ENCODE data around the gene UGCG.
A peak's percentile ranks its signal among the peaks of the same experiment; 100 is the strongest.
"Not testable (repeated sequence)": the region's sequence is repeated elsewhere in the genome, so short reads cannot be mapped to it uniquely, and the experiment has no call there.

The UGCG gene

DNA sequence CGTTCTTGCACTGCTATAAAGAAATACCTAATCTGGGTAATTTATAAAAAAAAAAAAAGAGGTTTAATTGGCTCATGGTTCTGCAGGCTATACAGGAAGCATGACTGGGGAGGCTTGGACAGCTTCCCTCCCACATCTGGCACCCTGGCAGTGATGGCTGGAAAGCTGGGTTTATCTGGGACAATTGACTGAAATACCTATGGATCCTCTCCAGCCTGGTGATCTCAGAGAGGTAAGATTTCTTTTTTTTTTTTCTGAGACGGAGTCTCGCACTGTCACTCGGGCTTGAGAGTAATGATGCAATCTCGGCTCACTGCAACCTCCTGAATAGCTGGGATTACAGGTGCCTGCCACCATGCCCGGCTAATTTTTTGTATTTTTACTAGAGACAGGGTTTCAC, 22.7 kb upstream of the UGCG start:
- DNase-seq (ENCODE audit: low read depth): peak; percentile 69
- no peak for TF ChIP-seq CTCF (IDR thresholded peaks at IDR 0.05; ENCODE audit: insufficient read depth, low read depth, low read length, missing control alignments)
- H3K4me3 ChIP-seq (ENCODE audit: low read length): no peak overlapping the region

DNA sequence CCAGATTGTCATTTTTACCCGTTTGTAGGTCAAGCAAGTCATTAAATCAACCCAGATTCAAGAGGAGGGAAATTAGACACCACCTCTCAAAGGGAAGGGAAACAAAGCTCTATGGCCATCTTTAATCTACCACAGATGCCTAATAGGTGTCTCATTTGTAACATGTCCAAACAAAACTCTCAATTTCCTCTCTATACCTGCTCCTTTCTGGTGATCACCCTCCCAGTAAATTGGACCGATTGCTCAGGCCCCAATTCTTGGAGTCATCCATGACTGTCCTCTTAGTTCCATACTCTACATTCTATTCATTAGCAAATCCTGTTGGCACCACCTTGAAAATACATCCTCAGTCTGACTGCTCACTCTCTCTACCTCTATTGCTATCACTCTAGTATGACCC, 22.1 kb upstream of the UGCG start:
- peak; percentile 87 for DNase-seq (ENCODE audit: low read depth)
- H3K4me3 ChIP-seq (ENCODE audit: low read length): no peak overlapping the region
- TF ChIP-seq CTCF (IDR thresholded peaks at IDR 0.05; ENCODE audit: insufficient read depth, low read depth, low read length, missing control alignments): no peak

DNA sequence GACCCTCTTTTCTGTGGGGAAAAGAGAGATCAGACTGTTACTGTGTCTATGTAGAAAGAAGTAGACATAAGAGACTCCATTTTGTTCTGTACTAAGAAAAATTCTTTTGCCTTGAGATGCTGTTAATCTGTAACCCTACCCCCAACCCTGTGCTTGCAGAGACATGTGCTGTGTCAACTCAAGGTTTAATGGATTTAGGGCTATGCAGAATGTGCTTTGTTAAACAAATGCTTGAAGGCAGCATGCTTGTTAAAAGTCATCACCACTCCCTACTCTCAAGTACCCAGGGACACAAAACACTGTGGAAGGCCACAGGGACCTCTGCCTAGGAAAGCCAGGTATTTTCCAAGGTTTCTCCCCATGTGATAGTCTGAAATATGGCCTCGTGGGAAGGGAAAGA, 21.3 kb upstream of the UGCG start:
- DNase-seq (ENCODE audit: low read depth); H3K4me3 ChIP-seq (ENCODE audit: low read length): not testable (repeated sequence)

DNA sequence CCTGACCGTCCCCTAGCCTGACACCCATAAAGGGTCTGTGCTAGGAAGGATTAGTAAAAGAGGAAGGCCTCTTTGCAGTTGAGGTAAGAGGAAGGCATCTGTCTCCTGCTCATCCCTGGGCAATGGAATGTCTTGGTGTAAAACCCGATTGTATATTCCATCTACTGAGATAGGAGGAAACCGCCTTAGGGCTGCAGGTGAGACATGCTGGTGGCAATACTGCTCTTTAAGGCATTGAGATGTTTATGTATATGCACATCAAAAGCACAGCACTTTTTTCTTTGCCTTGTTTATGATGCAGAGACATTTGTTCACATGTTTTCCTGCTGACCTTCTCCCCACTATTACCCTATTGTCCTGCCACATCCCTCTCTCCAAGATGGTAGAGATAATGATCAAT, 20.9 kb upstream of the UGCG start:
- not testable (repeated sequence) for DNase-seq (ENCODE audit: low read depth); H3K4me3 ChIP-seq (ENCODE audit: low read length)

DNA sequence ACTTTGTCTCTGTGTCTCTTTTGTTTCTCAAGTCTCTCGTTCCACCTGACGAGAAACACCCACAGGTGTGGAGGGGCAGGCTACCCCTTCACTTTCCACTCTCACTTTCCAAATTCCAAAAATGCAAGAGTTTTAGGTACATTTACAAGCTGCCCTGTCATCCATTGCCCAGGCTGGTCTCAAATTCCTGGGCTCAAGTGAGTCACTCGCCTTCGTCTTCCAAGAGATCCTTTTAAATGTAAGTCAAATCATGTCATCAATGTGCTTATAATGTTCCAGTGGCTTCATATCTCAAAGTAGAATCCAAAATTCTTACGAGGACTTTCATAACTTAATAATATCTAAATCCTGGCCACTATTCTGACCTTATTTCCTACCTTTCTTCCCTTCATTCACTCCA, 20.4 kb upstream of the UGCG start:
- H3K4me3 ChIP-seq (ENCODE audit: low read length): no peak overlapping the region
- no peak for TF ChIP-seq CTCF (IDR thresholded peaks at IDR 0.05; ENCODE audit: insufficient read depth, low read depth, low read length, missing control alignments)
- DNase-seq (ENCODE audit: low read depth): peak; percentile 48

DNA sequence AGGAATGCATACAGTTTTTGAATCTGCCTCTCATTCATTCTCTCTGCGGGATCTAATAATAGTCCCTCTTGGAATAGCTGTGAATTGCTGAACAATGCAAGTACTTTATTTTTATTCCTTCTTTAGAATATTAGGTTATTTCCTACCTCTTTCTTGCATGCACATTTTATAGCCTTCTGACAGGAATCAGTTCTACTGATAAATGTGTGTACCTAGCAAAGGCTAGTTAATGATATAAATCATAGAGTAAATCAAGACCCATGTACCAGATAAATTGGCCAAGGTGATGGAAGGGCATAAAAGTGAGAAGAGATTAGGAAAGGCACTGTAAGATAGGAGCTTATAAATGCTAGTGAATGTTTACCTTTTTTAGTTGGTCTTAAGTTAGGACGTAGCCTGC, 19.2 kb upstream of the UGCG start:
- DNase-seq (ENCODE audit: low read depth): no peak
- TF ChIP-seq CTCF (IDR thresholded peaks at IDR 0.05; ENCODE audit: insufficient read depth, low read depth, low read length, missing control alignments): no peak
- H3K4me3 ChIP-seq (ENCODE audit: low read length): no peak overlapping the region

- H3K4me3 ChIP-seq (ENCODE audit: low read length): no peak overlapping the region
- no peak for DNase-seq (ENCODE audit: low read depth)
- no peak for TF ChIP-seq CTCF (IDR thresholded peaks at IDR 0.05; ENCODE audit: insufficient read depth, low read depth, low read length, missing control alignments)
These were observed 17.7 kb upstream of the UGCG start for GRCh38 chr9:111878946-111879345.

DNA sequence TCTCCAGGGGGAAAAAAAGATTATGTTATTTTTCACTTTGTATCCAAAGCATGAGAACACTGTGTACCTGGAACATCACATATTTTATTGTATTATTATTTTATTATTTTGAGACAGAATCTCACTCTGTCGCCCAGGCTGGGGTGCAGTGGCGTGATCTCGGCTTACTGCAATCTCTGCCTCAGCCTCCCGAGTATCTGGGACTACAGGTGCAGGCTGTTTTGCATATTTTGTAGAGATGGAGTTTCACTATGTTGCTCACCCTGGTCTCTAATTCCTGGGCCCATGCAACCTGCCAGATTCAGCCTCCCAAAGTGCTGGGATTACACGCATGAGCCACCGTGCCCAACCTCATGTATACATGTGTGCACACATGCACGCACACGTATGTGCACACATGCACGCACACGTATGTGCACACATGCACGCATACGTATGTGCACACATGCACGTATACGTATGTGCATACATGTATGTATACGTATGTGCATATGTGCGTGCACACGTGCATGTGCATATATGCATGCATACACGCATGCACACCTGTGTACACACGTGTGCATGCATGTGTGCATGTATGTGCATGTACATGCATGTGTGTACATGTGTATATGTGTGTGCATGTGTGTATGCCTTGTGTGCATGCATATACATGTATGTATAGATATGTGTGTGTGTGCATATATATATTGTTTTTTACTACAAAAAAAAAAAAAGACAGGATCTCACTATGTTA, 9.5 kb upstream of the UGCG start:
- no peak overlapping the region for H3K4me3 ChIP-seq (ENCODE audit: low read length)
- no peak for DNase-seq (ENCODE audit: low read depth)
- no peak for TF ChIP-seq CTCF (IDR thresholded peaks at IDR 0.05; ENCODE audit: insufficient read depth, low read depth, low read length, missing control alignments)
